Measurements from ENCODE around the gene SSUH2. TPM values are rescaled to one million over a fixed set of nuclear protein-coding genes. Genes with fewer than 3 reads are reported as not detected.

SSUH2 gene
- total and polyA plus RNA-seq, 7 experiments from 2014 or later = not detected

DNA sequence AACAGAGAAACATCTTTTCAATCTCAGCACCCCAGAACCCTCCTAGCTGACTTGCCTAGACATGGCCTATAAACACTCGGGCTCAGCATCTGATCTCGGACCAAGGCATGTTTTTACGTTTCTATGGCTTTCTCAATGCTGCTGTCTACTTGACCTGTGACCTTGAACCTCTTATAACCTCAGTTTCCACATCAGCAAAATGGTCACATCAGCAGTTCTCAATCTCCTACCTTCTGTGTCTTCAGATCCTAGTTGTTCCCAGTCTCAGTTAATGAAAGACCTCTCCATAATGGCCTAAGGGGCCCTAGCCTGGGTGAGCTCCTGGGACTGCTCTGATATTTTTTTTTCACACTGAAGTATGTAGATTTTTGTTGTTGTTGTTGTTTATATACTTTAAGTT is 39.6 kb downstream of the SSUH2 start:
- ATAC-seq (no peak), DNase-seq (no peak)
- H3K4me3 Mint-ChIP-seq = no peak overlapping the region
- H3K4me1 Mint-ChIP-seq = no peaks in the 10 kb centered on the region
- no peak overlapping the region for H3K27ac ChIP-seq (ENCODE audit: low read depth, low read length)
- intact Hi-C loops (cut with micrococcal nuclease) = no loop called here
- no peaks in the 10 kb centered on the region for H3K9me3 ChIP-seq (ENCODE audit: control insufficient read depth in 2 of 3, low read length in 3 of 3)
- ChIA-PET POLR2A (no interaction called here), CTCF (no interaction called here)
- H3K27me3 ChIP-seq (ENCODE audit: control insufficient read depth in 2 of 2, insufficient read depth in 2 of 2, low read length in 2 of 2) = no peaks in the 10 kb centered on the region
- no peaks in the 10 kb centered on the region for H3K4me1 ChIP-seq (ENCODE audit: control insufficient read depth in 2 of 2, insufficient read depth in 2 of 2, low read length in 2 of 2)
- H3K9me3 Mint-ChIP-seq = peaks cover 0 to 1% (median 0%) of the 10 kb centered on the region in 11 donors
- H3K27me3 Mint-ChIP-seq = peaks cover 0 to 21% (median 3%) of the 10 kb centered on the region in 5 donors
- H3K27ac Mint-ChIP-seq = no peak overlapping the region
- no peaks in the 10 kb centered on the region for H3K36me3 Mint-ChIP-seq
- H3K4me3 ChIP-seq (ENCODE audit: low read length) = no peak overlapping the region
- no peaks in the 10 kb centered on the region for H3K36me3 ChIP-seq (ENCODE audit: control insufficient read depth in 2 of 3, insufficient read depth in 3 of 3, low read length in 3 of 3)

DNA sequence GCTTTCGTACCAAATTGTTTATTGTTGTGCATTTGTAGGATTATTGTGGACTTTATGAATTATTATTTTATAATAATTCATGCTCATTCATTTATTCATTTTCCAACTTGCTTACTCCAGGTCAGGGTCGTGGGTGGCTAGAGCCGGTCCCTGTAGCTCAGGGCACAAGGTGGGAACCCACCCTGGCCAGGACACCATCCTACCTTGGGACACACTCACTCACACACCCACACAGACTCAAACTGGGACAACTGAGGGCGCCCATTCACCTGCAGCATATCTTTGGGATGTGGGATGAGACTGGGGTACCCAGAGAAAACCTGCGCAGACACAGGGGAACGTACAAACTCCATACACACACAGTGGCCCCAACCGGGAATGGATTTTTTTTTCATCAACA is 40.6 kb downstream of the SSUH2 start:
- Histone ChIP-seq H3K9me3 (ENCODE audit: control insufficient read depth in 2 of 3, low read length in 3 of 3) (no peaks in the 10 kb centered on the region), H3K27me3 (ENCODE audit: control insufficient read depth in 2 of 2, insufficient read depth in 2 of 2, low read length in 2 of 2) (no peaks in the 10 kb centered on the region), H3K4me1 (ENCODE audit: control insufficient read depth in 2 of 2, insufficient read depth in 2 of 2, low read length in 2 of 2) (no peaks in the 10 kb centered on the region), H3K36me3 (ENCODE audit: control insufficient read depth in 2 of 3, insufficient read depth in 3 of 3, low read length in 3 of 3) (no peaks in the 10 kb centered on the region), H3K27ac (ENCODE audit: low read depth, low read length) (no peak overlapping the region), H3K4me3 (ENCODE audit: low read length) (no peak overlapping the region)
- peaks cover 0 to 1% (median 0%) of the 10 kb centered on the region in 11 donors for H3K9me3 Mint-ChIP-seq
- H3K4me1 Mint-ChIP-seq = no peaks in the 10 kb centered on the region
- H3K36me3 Mint-ChIP-seq = no peaks in the 10 kb centered on the region
- POLR2A ChIA-PET = no interaction called here
- intact Hi-C loops (cut with micrococcal nuclease) = no loop called here
- no peak overlapping the region for H3K4me3 Mint-ChIP-seq
- no peak for ATAC-seq
- CTCF ChIA-PET = no interaction called here
- no peak overlapping the region for H3K27ac Mint-ChIP-seq
- peaks cover 0 to 20% (median 3%) of the 10 kb centered on the region in 5 donors for H3K27me3 Mint-ChIP-seq
- no peak for DNase-seq

DNA sequence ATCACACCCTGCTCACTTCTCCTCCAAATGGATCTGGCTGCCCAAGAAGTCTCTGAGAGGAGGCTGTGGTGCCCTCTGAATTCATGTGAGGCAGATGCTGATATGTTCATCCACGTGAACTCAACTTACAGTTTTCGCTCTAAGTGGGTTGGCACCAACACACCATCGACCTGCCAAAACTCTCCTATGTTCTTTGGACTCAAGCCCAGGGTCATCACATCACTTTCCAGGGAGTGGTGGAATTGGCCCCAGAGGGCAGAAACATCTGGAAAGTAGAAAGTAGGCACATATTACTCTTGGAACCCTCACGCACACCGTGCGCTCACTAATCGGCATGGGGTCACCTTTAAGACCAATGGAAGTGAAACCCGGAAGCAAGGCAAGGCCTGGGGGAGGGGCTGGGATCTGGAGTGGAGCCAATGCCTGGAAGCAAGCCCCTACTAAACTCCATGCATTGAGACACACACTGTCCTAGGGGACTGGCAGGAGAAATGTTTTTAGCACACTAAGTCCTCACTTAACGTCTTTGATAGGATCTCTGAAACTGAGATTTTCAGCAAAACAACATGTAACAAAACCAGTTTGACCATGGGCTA is 41.4 kb downstream of the SSUH2 start:
- Mint-ChIP-seq H3K4me1 (no peaks in the 10 kb centered on the region), H3K4me3 (no peak overlapping the region), H3K9me3 (peaks cover 0 to 1% (median 0%) of the 10 kb centered on the region in 11 donors), H3K27me3 (peaks cover 0 to 12% (median under 1%) of the 10 kb centered on the region in 5 donors), H3K36me3 (no peaks in the 10 kb centered on the region), H3K27ac (no peak overlapping the region)
- no peaks in the 10 kb centered on the region for H3K9me3 ChIP-seq (ENCODE audit: control insufficient read depth in 2 of 3, low read length in 3 of 3)
- no peaks in the 10 kb centered on the region for H3K4me1 ChIP-seq (ENCODE audit: control insufficient read depth in 2 of 2, insufficient read depth in 2 of 2, low read length in 2 of 2)
- H3K27ac ChIP-seq (ENCODE audit: low read depth, low read length) = no peak overlapping the region
- no peaks in the 10 kb centered on the region for H3K36me3 ChIP-seq (ENCODE audit: control insufficient read depth in 2 of 3, insufficient read depth in 3 of 3, low read length in 3 of 3)
- ATAC-seq (no peak), DNase-seq (no peak)
- no peaks in the 10 kb centered on the region for H3K27me3 ChIP-seq (ENCODE audit: control insufficient read depth in 2 of 2, insufficient read depth in 2 of 2, low read length in 2 of 2)
- intact Hi-C loops (cut with micrococcal nuclease) = no loop called here
- POLR2A ChIA-PET = no interaction called here
- no peak overlapping the region for H3K4me3 ChIP-seq (ENCODE audit: low read length)
- CTCF ChIA-PET = no interaction called here

DNA sequence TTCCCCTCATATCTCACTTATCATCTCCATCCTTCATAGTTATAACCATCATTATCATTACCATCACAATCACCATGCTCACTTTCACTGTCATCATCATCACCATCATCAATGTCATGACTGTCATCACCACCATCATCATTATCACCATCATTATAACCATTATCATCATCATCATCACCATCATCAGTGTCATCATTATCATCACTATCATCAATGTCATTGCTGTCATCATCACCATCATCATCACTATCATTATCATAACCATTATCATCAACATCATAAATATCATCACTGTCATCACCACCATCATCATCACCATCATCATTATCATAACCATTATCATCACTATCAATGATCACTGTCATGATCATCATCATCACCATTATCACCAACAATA is 44.1 kb downstream of the SSUH2 start:
- Mint-ChIP-seq H3K36me3 (no peaks in the 10 kb centered on the region), H3K27ac (no peak overlapping the region), H3K4me3 (no peak overlapping the region), H3K27me3 (peaks cover 0 to 9% (median 0%) of the 10 kb centered on the region in 5 donors), H3K4me1 (no peaks in the 10 kb centered on the region), H3K9me3 (no peaks in the 10 kb centered on the region)
- Histone ChIP-seq H3K9me3 (ENCODE audit: control insufficient read depth in 2 of 3, low read length in 3 of 3) (no peaks in the 10 kb centered on the region), H3K4me3 (ENCODE audit: low read length) (no peak overlapping the region), H3K36me3 (ENCODE audit: control insufficient read depth in 2 of 3, insufficient read depth in 3 of 3, low read length in 3 of 3) (no peaks in the 10 kb centered on the region), H3K27me3 (ENCODE audit: control insufficient read depth in 2 of 2, insufficient read depth in 2 of 2, low read length in 2 of 2) (no peaks in the 10 kb centered on the region), H3K27ac (ENCODE audit: low read depth, low read length) (no peak overlapping the region), H3K4me1 (ENCODE audit: control insufficient read depth in 2 of 2, insufficient read depth in 2 of 2, low read length in 2 of 2) (no peaks in the 10 kb centered on the region)
- ATAC-seq (no peak), DNase-seq (no peak)
- ChIA-PET POLR2A (no interaction called here), CTCF (no interaction called here)
- intact Hi-C loops (cut with micrococcal nuclease) = no loop called here

DNA sequence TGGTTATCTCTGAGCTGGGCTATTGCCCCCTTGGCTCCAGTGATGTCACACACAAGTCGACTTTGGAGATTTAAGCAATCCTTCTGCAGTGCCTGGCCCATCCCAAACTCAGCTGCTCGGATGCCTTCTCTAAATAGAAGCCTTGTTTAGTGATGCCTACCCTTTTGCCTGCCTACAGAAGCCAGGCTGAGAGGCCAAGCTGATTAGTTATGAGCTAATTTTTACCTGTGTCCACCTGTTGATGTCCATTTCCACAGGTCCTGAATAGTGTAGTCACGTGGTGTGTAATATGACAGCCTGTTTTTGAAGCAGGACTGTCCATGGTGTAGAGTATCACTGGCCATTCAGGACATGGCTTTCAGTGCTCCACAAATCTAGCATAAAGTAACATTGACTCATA is 45.5 kb downstream of the SSUH2 start:
- H3K27me3 ChIP-seq (ENCODE audit: control insufficient read depth in 2 of 2, insufficient read depth in 2 of 2, low read length in 2 of 2) = no peaks in the 10 kb centered on the region
- no peaks in the 10 kb centered on the region for H3K9me3 ChIP-seq (ENCODE audit: control insufficient read depth in 2 of 3, low read length in 3 of 3)
- no peak overlapping the region for H3K4me3 ChIP-seq (ENCODE audit: low read length)
- DNase-seq (no peak), ATAC-seq (no peak)
- Mint-ChIP-seq H3K27ac (no peak overlapping the region), H3K4me1 (no peaks in the 10 kb centered on the region), H3K9me3 (no peaks in the 10 kb centered on the region), H3K4me3 (no peak overlapping the region), H3K27me3 (peaks cover 0 to 9% (median 4%) of the 10 kb centered on the region in 5 donors), H3K36me3 (no peaks in the 10 kb centered on the region)
- POLR2A ChIA-PET = no interaction called here
- CTCF ChIA-PET = no interaction called here
- H3K27ac ChIP-seq (ENCODE audit: low read depth, low read length) = no peak overlapping the region
- intact Hi-C loops (cut with micrococcal nuclease) = no loop called here
- H3K36me3 ChIP-seq (ENCODE audit: control insufficient read depth in 2 of 3, insufficient read depth in 3 of 3, low read length in 3 of 3) = no peaks in the 10 kb centered on the region
- no peaks in the 10 kb centered on the region for H3K4me1 ChIP-seq (ENCODE audit: control insufficient read depth in 2 of 2, insufficient read depth in 2 of 2, low read length in 2 of 2)

DNA sequence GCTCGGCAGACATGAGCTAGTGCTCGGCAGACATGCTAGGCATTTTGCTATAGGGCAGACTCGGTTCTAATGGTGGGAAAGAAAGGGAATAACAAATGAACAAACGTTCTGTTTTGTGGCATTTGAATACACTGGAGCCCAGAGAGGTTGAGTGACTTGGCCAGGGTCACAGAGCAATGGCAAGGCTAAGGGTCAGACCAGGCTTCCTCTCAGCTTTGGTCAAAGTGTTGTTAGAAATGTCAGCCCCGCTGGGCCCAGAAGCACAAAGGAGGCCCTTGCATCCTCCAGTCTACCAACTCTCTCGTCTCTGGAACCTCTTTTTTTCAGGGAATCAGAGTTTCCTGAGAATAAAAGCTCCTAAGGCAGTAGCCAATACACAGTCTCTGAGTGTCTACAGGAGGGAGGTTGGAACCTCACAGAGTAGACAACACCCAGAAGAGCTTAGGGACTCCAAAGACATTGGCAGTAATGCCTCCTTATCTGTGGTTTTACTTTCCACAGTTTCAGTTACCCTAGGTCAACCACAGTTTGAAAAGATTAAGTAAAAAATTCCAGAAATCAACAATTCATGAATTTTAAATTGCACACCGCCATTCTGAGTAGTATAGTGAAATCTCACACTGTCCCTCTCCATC is 47.3 kb downstream of the SSUH2 start:
- ChIA-PET POLR2A (no interaction called here), CTCF (no interaction called here)
- DNase-seq (no peak), ATAC-seq (no peak)
- Mint-ChIP-seq H3K36me3 (no peaks in the 10 kb centered on the region), H3K27me3 (peaks cover 0 to 9% (median 4%) of the 10 kb centered on the region in 5 donors), H3K27ac (no peak overlapping the region), H3K4me1 (no peaks in the 10 kb centered on the region), H3K9me3 (no peaks in the 10 kb centered on the region), H3K4me3 (no peak overlapping the region)
- H3K4me1 ChIP-seq (ENCODE audit: control insufficient read depth in 2 of 2, insufficient read depth in 2 of 2, low read length in 2 of 2) = no peaks in the 10 kb centered on the region
- H3K36me3 ChIP-seq (ENCODE audit: control insufficient read depth in 2 of 3, insufficient read depth in 3 of 3, low read length in 3 of 3) = no peaks in the 10 kb centered on the region
- no peaks in the 10 kb centered on the region for H3K9me3 ChIP-seq (ENCODE audit: control insufficient read depth in 2 of 3, low read length in 3 of 3)
- no peak overlapping the region for H3K4me3 ChIP-seq (ENCODE audit: low read length)
- H3K27me3 ChIP-seq (ENCODE audit: control insufficient read depth in 2 of 2, insufficient read depth in 2 of 2, low read length in 2 of 2) = no peaks in the 10 kb centered on the region
- no peak overlapping the region for H3K27ac ChIP-seq (ENCODE audit: low read depth, low read length)
- intact Hi-C loops (cut with micrococcal nuclease) = no loop called here
